ENCODE measurements around the gene FCHSD2. TPM values are rescaled to one million over a fixed set of nuclear protein-coding genes. Genes with fewer than 3 reads are reported as not detected.
A peak's percentile ranks its signal among the peaks of the same experiment; 100 is the strongest.

FCHSD2 gene
- total and polyA plus RNA-seq, 2 donors (not counting 3 experiments of a cell fraction or from before 2014, with no cell fraction given): 20.8 to 56.9 TPM

- dilution Hi-C loops (cut with MboI; ENCODE audit: extremely low pct_ligation_motif_present, low sequenced_read_pairs) (no loop called here), intact Hi-C loops (cut with micrococcal nuclease) (loop anchor here (5.0 kb wide), 1 partner anchor 286 kb away; the partner anchor contains the start of gene FCHSD2)
- peaks cover 19% of the 10 kb centered on the region for H3K4me1 ChIP-seq (ENCODE audit: control insufficient read depth, extremely low read depth, insufficient read depth, low read length)
- H3K4me2 ChIP-seq (ENCODE audit: insufficient read depth, low read length): no peak overlapping the region
- no peaks in the 10 kb centered on the region for H3K27me3 ChIP-seq (ENCODE audit: control insufficient read depth in 2 of 2, insufficient read depth in 2 of 2, low read length in 2 of 2)
- peak; percentile 60 for DNase-seq (ENCODE audit: low read depth, low spot score)
- FAIRE-seq: no peak
- H3K9me3 ChIP-seq (replicated peaks; ENCODE audit: control insufficient read depth, insufficient read depth, low read length): no peaks in the 10 kb centered on the region
- H3K4me3 ChIP-seq (replicated peaks in 1 of 3; ENCODE audit: insufficient read depth in 1 of 3, low read depth in 1 of 3, low read length in 3 of 3): no peak overlapping the region
- no peak overlapping the region for H2AFZ ChIP-seq (ENCODE audit: low read depth, low read length)
- peak overlapping the region; percentile 30 for H3K27ac ChIP-seq (ENCODE audit: insufficient read depth, low read depth, low read length)
- no peak for TF ChIP-seq MYC (IDR thresholded peaks at IDR 0.05; ENCODE audit: low read depth, low read length)
- TF ChIP-seq POLR2AphosphoS5 (IDR thresholded peaks at IDR 0.05; ENCODE audit: insufficient read depth, low read depth, low read length): no peak
- TF ChIP-seq CTCF (IDR thresholded peaks at IDR 0.05; ENCODE audit: extremely low read depth in 1 of 2, insufficient read depth in 1 of 2, low read depth in 1 of 2, low read length in 2 of 2): no peak
- TF ChIP-seq EZH2 (IDR thresholded peaks at IDR 0.05; ENCODE audit: borderline replicate concordance, low read depth, low read length, severe bottlenecking): no peak
- TF ChIP-seq POLR2A (IDR thresholded peaks at IDR 0.05; ENCODE audit: low read depth, low read length): no peak
- TF ChIP-seq GATA2 (IDR thresholded peaks at IDR 0.05; ENCODE audit: insufficient read depth, insufficient read length, low read depth, low read length): no peak
- no peak for TF ChIP-seq JUN (IDR thresholded peaks at IDR 0.05; ENCODE audit: borderline replicate concordance, insufficient read depth, insufficient read length, low read depth)
- no peak for TF ChIP-seq FOS (IDR thresholded peaks at IDR 0.05; ENCODE audit: borderline replicate concordance, insufficient read depth, low read length)
- no peak for TF ChIP-seq MAX (IDR thresholded peaks at IDR 0.05; ENCODE audit: insufficient read depth, insufficient read length)
- POLR2A ChIA-PET: no interaction called here
- CTCF ChIA-PET: interaction anchor here (1.6 to 2.0 kb wide), 3 partner anchors 25 to 322 kb away, joined by 3 to 5 read pairs (median 4); no protein-coding TSS in a partner anchor
- no peaks in the 10 kb centered on the region for H3K9me1 ChIP-seq (replicated peaks; ENCODE audit: control insufficient read depth, extremely low read depth, insufficient read depth, low read length)
- H4K20me1 ChIP-seq (replicated peaks; ENCODE audit: control insufficient read depth, extremely low read depth, insufficient read depth, low read length): no peaks in the 10 kb centered on the region
- peaks cover 2% of the 10 kb centered on the region for H3K79me2 ChIP-seq (ENCODE audit: control insufficient read depth, insufficient read depth, low read length)
- no TSS peak for BruUV-seq (replicated peaks)
- no peaks in the 10 kb centered on the region for H3K36me3 ChIP-seq (ENCODE audit: control insufficient read depth in 2 of 2, extremely low read depth in 1 of 2, insufficient read depth in 2 of 2, low read length in 2 of 2)
- H3K9ac ChIP-seq (replicated peaks; ENCODE audit: extremely low read depth, insufficient read depth, low read length): no peak overlapping the region
Measured at GRCh38 chr11:72856065-72856464, 286.1 kb downstream of the FCHSD2 start.

Data from endothelial cell of umbilical vein (primary cell).